HL-60 (cell line): ENCODE measurements around the gene PLA2G4B.

Source experiments
- POLR2AphosphoS5 ChIP-seq: IDR thresholded peaks from 2 replicates; pipeline ENCODE4 v1.6.1; 2012; ENCODE audit warnings: low read depth
- TF ChIP-seq, protein P1 (sequence below): IDR thresholded peaks from one replicate; pipeline ENCODE4 v1.5.1; 2011; ENCODE audit warnings: low read length, control low read depth, inconsistent platforms; ENCODE audit not compliant: insufficient read depth
- TF ChIP-seq, protein P2 (sequence below): IDR thresholded peaks from 2 replicates; pipeline ENCODE4 v1.6.1; 2012; ENCODE audit warnings: low read depth; ENCODE audit not compliant: insufficient replicate concordance

DNA sequence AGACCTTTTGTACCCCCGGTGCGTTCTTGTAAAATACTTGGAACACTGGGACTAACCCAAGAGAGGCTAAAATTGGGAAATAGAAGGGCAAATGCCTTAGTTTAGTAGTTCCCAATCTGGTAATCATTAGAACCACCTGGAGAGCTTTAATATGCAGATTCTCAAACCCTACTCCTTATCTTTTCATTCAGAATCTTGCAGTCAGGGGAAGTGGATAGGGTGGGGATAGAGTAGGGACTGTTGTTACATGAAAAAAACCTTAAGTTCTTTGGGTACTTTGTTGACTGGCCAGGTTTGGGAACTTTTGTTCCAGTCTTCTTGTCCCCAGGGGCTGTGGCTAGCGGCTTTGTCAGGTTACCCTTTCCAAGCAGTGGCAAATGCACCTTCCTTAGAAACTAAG, 48.5 kb upstream of the PLA2G4B start:
- TF ChIP-seq, protein P1, sequence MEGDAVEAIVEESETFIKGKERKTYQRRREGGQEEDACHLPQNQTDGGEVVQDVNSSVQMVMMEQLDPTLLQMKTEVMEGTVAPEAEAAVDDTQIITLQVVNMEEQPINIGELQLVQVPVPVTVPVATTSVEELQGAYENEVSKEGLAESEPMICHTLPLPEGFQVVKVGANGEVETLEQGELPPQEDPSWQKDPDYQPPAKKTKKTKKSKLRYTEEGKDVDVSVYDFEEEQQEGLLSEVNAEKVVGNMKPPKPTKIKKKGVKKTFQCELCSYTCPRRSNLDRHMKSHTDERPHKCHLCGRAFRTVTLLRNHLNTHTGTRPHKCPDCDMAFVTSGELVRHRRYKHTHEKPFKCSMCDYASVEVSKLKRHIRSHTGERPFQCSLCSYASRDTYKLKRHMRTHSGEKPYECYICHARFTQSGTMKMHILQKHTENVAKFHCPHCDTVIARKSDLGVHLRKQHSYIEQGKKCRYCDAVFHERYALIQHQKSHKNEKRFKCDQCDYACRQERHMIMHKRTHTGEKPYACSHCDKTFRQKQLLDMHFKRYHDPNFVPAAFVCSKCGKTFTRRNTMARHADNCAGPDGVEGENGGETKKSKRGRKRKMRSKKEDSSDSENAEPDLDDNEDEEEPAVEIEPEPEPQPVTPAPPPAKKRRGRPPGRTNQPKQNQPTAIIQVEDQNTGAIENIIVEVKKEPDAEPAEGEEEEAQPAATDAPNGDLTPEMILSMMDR, result no peak
- no peak for TF ChIP-seq POLR2AphosphoS5
- TF ChIP-seq, protein P2, sequence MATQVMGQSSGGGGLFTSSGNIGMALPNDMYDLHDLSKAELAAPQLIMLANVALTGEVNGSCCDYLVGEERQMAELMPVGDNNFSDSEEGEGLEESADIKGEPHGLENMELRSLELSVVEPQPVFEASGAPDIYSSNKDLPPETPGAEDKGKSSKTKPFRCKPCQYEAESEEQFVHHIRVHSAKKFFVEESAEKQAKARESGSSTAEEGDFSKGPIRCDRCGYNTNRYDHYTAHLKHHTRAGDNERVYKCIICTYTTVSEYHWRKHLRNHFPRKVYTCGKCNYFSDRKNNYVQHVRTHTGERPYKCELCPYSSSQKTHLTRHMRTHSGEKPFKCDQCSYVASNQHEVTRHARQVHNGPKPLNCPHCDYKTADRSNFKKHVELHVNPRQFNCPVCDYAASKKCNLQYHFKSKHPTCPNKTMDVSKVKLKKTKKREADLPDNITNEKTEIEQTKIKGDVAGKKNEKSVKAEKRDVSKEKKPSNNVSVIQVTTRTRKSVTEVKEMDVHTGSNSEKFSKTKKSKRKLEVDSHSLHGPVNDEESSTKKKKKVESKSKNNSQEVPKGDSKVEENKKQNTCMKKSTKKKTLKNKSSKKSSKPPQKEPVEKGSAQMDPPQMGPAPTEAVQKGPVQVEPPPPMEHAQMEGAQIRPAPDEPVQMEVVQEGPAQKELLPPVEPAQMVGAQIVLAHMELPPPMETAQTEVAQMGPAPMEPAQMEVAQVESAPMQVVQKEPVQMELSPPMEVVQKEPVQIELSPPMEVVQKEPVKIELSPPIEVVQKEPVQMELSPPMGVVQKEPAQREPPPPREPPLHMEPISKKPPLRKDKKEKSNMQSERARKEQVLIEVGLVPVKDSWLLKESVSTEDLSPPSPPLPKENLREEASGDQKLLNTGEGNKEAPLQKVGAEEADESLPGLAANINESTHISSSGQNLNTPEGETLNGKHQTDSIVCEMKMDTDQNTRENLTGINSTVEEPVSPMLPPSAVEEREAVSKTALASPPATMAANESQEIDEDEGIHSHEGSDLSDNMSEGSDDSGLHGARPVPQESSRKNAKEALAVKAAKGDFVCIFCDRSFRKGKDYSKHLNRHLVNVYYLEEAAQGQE, result no peak
